Ovary (tissue), 3 donors: Measurements from ENCODE around the gene CCT4.

ENCODE experiments used
- CTCF ChIP-seq, 3 donors: fragments of 450-650 bp in 2 of 3; fragments of 200-600 bp in 1 of 3; IDR thresholded peaks; one replicate each; pipeline versions ENCODE4 v1.5.1 to v1.8.0; 2016 to 2022; ENCODE audit warnings: antibody characterized with exemption in 3 of 3, mild to moderate bottlenecking in 1 of 3
- POLR2A ChIP-seq: fragments of 450-650 bp; IDR thresholded peaks from one replicate; pipeline ENCODE4 v1.6.1; 2017; ENCODE audit warnings: antibody characterized with exemption, mild to moderate bottlenecking, moderate library complexity
- donor health status: DM: no; HTN: no; CAD: no.

GRCh38 chr2:61832183-61832841 lies 56.1 kb downstream of the CCT4 start:
- TF ChIP-seq CTCF (IDR thresholded peaks at IDR 0.05), result no peak
- TF ChIP-seq POLR2A, result no peak
